ENCODE data around the gene ZC3HAV1L.
"Not testable (repeated sequence)": the region's sequence is repeated elsewhere in the genome, so short reads cannot be mapped to it uniquely, and the experiment has no call there.

ZC3HAV1L gene

GRCh38 chr7:139011373-139011772, 24.5 kb downstream of the ZC3HAV1L start:
- DNase-seq: no peak

GRCh38 chr7:139004321-139005090, 31.3 kb downstream of the ZC3HAV1L start:
- no peak for DNase-seq

- no peak for DNase-seq
Observed at GRCh38 chr7:138999414-138999813, 36.4 kb downstream of the ZC3HAV1L start.

GRCh38 chr7:138992052-138992531, 43.8 kb downstream of the ZC3HAV1L start:
- no peak for DNase-seq

GRCh38 chr7:138987686-138988085, 48.2 kb downstream of the ZC3HAV1L start:
- no peak for DNase-seq

GRCh38 chr7:138982204-138982623, 53.6 kb downstream of the ZC3HAV1L start:
- DNase-seq: no peak

GRCh38 chr7:138981332-138982203, 54.3 kb downstream of the ZC3HAV1L start, which contains the start of gene KIAA1549:
Gene KIAA1549, minus strand, starts transcription at chr7:138981389. Its CDS starts 120 bp downstream, at chr7:138981269.
- DNase-seq: no peak

- no peak for DNase-seq
Observed at GRCh38 chr7:138980563-138981291, 55.1 kb downstream of the ZC3HAV1L start.

- DNase-seq: no peak
Observed at GRCh38 chr7:138979988-138980562, 55.8 kb downstream of the ZC3HAV1L start.

GRCh38 chr7:138979226-138979979, 56.4 kb downstream of the ZC3HAV1L start:
- peak; percentile 40 for DNase-seq

- DNase-seq: no peak
Observed at GRCh38 chr7:138978541-138979184, 57.2 kb downstream of the ZC3HAV1L start.

GRCh38 chr7:138976161-138976560, 59.7 kb downstream of the ZC3HAV1L start:
- not testable (repeated sequence) for DNase-seq

Measured in DMS 273 treated with DMSO at 0.1 percent for 48 hours (cell line).